ENCODE measurements around the gene PTBP2.
"Not testable (repeated sequence)": the region's sequence is repeated elsewhere in the genome, so short reads cannot be mapped to it uniquely, and the experiment has no call there.

Gene PTBP2

DNA sequence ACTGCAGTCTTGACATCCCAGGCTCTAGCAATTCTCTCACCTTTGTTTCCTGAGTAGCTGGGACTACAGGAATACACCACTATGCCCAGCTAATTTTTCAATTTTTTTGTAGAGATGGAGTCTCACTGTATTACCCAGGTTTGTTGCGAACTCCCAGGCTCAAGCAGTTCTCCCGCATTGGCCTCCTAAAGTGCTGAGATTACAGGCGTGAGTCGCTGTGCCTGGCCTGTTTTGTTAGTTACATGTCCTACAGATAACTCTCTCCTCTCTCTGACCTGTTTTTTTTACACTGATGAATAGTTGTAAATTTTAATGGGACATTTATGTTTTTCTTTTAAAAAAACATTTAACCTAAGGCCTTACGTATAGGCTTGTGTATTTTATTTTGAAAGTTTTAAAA is 19.8 kb downstream of the PTBP2 start:
- DNase-seq, result no peak

DNA sequence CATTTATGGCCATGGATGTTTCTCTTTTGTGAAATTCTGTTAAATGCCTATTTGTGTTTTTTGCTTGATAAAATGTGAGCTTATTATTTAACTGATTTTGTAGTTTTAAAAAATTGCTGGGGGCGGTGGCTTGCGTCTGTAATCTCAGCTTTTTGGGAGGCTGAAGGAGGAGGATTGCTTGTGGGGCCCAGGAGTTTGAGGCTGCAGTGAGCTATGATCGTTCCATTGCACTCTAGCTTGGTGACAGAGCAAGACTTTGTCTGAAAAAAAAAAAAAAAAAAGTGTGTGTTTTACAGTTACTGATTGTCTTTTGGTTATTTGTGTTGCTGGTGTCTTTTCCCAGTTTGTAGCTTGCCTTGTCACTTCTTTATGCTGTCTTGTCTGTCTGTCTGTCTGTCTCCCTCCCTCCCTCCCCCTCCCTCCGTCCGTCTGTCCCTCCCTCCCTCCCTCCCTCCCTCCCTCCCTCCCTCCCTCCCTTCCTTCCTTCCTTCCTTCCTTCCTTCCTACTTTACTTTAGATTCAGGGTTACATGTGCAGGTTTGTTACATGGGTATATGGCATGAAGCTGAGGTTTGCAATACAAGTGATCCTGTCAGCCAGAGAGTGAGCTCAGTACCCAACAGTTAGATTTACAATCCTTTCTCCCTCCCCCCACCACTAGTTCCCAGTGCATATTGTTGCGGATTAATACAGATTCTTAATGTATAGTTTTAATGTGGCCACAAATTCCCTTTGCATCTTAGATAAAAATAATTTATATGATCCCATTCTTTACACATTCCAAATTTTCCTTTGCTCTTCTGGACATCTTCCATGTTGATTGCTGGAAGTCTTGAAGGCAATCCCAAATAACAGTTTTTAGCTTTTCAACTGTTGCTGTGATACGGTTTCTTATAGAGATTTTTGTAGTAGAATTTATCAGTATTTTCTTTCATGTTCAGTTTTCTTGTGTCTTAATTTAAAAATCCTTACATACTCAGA is 25.1 kb downstream of the PTBP2 start:
- DNase-seq, result no peak

DNA sequence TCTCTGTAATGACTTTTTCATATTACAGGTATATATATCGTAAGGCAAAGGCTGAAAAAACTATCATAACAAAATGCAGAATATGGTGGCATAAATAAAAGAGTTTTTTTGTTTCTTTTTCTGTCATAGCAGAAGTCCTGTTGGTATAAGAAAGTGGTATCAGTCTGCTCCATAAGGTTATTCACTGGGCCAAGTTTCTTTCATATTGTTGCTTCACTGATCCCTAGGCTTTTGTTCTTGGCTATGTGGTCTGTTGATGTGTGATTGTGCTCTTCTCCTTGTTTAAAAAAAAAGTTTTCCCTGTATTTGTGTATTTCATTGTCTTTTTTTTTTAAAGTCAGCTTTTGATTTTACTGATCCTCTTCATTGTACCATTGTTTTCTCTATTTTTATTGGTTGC is 26.0 kb downstream of the PTBP2 start:
- no peak for DNase-seq

DNA sequence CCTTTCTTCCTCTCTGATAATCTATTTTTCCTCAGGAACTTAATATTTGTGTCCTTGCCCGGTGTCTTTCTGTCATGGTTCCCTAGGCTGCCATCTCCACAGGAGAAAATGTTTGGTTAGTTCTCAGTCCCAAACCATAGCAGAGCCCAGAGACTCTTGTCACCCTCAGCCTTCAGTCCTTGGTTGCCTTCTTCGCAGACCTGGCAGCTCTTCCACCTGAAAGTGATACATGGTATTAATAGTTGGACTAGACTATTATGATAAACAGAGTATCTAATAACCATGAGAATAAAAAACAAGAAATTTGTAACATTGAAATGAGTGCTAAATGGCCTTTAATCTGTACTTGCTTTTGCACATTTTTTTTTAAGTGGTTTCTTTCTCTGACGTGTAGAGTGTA is 26.5 kb downstream of the PTBP2 start:
- no peak for DNase-seq

DNA sequence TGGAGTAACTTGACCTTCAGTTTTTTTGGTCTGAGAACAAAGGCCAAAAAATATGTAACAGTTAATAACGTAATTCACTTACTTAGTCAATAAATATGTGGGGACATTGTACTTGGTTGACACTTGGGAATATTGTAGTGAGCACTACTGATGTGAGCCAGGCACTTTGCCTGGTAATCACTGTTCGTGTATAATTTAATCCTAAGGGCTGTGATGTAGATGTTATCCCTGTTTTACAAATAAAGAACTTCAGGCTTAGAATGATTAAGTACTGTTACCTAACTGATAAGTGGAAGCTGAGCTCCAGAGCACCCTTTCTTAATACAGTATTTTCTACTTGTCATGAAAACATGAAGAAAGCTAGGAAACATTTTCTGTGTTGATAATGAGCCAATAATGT is 28.0 kb downstream of the PTBP2 start:
- DNase-seq, result no peak

- DNase-seq, result no peak
These were observed 30.8 kb downstream of the PTBP2 start for GRCh38 chr1:96752394-96752793.

DNA sequence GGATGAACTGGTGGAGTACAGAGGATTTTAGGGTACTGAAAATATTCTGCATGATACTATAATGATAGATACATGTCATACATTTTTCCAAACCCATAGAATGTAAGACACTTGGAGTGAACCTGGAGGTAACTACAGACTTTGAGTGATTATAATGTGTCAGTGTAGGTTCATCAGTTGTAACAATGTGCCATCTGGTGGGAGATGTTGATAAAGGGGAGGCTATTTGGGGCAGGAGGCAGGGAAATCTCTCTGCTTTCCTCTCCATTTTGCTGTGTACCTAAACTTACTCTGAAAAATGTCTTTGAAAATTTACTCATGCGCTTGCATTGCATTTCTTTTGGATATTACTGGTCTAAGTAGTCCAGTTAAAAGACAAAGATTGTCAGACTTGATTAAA is 35.2 kb downstream of the PTBP2 start:
- no peak for DNase-seq

- not testable (repeated sequence) for DNase-seq
These were observed 41.0 kb downstream of the PTBP2 start for GRCh38 chr1:96762586-96762985.

- no peak for DNase-seq
These were observed 41.9 kb downstream of the PTBP2 start for GRCh38 chr1:96763514-96763913.

DNA sequence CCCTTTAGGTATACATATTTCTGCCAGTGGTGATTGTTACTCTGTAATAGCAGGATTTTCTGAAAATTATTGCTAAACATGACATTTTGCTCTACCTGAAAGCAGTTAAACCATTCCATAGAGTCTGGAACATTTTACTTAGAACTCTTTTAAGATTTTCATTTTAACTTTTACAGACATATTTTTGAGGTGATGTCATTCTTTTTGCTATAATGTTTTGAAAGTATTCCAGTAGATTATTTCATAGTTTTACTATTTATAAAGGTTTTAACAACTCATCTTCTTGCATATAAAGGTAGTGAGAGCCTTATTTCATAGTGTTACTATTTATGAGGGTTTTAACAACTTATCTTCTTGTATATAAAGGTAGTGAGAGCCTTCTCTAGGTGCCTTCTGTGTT is 42.9 kb downstream of the PTBP2 start:
- no peak for DNase-seq

DNA sequence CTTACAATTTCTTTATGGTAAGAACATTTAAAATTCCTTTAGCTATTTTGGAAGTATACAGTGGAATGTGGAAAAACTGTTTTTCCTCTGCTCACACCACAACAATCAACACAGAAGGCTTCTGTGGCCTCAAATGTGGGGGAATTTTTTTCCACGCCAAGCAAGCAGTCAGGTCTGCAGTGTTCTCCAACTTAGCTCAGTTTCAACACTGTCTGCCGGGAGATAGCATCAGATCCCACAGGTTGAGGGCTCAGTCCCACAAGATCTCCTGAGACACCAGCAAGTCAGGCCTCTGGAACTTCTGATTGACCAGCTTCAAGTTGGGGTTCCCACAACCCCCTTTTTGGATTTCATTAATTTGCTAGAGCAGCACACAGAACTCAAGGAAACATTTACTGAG is 50.3 kb downstream of the PTBP2 start:
- no peak for DNase-seq

- no peak for DNase-seq
These were observed 50.8 kb downstream of the PTBP2 start for GRCh38 chr1:96772349-96772748.

DNA sequence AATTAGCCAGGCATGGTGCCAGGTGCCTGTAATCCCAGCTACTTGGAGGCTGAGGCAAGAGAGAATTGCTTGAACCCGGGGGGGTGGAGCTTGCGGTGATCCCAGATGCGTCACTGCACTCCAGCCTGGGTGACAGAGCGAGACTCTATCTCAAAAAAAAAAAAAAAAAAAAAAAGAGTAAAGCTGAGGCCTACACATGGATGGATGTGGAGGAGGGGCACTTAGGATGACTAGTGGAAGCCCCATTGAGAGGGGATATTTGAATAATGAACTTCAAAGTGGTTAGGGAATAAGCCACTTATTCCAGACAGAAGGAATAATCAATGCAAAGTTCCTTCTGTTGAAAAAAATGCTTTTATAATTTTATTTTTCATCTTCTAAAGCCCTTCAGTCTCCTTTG is 51.4 kb downstream of the PTBP2 start:
- DNase-seq, result no peak

- no peak for DNase-seq
These were observed 60.6 kb downstream of the PTBP2 start for GRCh38 chr1:96782206-96782605.

GRCh38 chr1:96782856-96783255 is 61.3 kb downstream of the PTBP2 start:
- no peak for DNase-seq

GRCh38 chr1:96790599-96790998 is 69.0 kb downstream of the PTBP2 start:
- no peak for DNase-seq

DNA sequence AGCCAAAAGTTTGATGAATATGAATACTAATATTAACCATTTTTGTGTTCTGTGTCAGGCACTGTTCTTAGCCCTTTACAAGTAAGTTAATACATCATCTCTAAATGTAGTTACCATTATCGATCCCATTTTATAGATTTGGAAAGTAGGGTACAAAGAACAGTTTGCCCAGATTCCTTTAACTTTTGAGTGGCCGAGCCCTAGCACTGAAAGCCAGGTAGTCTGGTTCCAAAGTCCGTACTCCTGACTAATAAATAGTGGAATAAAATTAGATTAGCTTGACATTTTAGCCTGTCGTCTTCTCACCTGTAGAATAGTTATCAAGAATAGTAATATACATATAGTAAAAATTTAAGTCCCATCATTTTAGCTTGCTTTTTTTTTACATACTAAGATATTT is 70.6 kb downstream of the PTBP2 start:
- DNase-seq, result no peak

GRCh38 chr1:96801696-96802095 is 80.1 kb downstream of the PTBP2 start:
- DNase-seq, result not testable (repeated sequence)

GRCh38 chr1:96804648-96805047 is 83.1 kb downstream of the PTBP2 start:
- no peak for DNase-seq

- no peak for DNase-seq
These were observed 86.6 kb downstream of the PTBP2 start for GRCh38 chr1:96808191-96808590.

DNA sequence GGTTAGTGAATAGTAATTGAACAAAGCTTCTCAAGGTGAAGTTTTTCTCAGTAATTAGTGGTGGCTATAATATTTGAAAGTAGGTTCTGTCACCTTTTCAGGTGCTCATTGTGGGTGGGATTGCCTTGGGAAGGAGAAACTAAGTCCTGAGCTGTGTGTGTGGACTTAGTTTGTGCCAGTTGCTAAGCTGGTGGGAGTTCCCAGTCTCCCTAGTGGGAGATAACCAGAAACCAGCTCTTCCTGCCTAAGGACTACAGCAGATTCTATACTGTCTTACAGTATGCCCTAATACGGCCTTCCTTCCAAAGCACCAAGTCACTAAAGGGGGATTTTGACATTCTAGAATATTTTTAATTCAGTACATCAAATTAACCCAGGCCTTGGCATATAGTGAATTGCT is 94.3 kb downstream of the PTBP2 start:
- no peak for DNase-seq

DNA sequence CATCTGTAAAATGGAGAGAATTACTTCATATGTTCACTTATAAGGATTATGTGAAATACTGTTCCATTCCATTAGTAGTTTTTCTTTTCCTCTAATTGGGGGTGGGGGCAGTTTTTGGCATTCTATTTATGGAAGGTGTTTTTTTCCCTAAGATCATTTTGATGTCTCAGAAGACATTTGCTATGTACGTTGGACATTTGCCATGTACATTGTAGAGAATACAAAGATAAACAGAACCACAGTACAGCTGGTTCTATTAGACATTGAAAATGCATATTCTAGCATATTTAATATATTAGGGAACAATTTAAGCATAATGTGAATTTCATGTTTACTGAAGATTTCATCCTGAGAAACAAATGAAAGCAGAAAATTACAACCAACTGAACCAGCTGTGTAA is 98.5 kb downstream of the PTBP2 start:
- DNase-seq, result no peak

DNA sequence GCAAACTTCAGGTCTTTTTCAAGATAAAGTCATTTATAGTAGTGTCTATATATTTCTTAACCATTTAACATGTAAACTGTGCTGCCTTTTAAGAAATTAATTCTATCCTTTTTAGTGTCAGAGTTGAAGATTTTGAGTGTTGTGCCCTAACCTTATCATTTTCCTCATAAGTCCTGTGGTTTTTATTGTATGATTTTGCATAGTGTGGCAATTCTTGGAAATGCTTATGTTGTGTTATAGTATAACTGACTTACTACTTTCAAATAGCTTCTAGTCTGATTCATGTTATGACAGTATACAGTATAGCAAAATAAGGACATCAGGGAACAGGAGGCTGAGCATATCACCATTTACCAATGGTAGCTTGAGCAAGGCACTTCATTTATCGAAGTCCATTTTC is 99.1 kb downstream of the PTBP2 start:
- DNase-seq, result no peak

DNA sequence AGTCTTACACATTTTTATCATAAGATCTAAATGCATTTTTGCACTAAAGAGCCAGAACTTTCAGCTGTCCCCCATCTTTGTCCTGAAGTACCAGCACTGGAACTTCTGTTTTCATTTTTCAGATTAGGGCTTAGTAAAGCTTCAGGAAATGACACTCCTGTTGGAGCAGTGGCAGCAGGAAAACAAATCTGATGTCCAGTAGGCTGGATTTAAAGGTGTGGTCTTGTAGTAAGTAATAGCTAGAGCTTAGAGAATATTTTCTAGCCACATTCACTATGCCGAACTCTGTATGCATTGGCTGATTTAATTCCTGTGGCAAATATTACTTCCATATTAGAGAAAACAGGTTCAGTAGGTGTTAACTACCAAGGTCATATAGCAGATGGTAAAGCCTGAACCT is 103.6 kb downstream of the PTBP2 start:
- DNase-seq, result no peak
